NCI-H2029 treated with DMSO at 0.1 percent for 48 hours (cell line): Measurements from ENCODE around the gene MED13L.

Experiments used
- DNase-seq: peaks from one replicate; lab custom pipeline; 2025; lab: John Stamatoyannopoulos, UW

The MED13L gene

DNA sequence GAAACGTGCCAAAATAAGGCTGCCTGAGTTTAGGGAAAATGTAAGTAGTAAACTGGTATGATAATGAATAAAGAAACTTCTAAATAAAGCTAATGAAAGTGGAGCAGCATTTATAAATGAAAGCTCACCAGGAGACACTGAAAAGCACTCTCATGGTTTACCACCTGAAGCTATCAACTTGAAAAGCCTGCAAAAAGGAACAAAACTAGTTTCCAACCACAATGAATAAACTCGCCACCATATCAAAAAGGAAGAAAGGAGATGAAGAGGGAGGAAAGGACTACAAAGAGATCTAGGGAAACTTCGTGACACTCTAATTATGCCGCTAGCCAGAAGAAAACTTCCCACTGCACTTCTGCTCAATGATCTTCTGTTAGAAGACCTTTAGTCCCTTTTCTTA lies 66.7 kb downstream of the MED13L start:
- no peak for DNase-seq

- DNase-seq: no peak
These were observed 67.4 kb downstream of the MED13L start for GRCh38 chr12:116210131-116210530.

- DNase-seq: no peak
These were observed 68.0 kb downstream of the MED13L start for GRCh38 chr12:116209503-116209902.

DNA sequence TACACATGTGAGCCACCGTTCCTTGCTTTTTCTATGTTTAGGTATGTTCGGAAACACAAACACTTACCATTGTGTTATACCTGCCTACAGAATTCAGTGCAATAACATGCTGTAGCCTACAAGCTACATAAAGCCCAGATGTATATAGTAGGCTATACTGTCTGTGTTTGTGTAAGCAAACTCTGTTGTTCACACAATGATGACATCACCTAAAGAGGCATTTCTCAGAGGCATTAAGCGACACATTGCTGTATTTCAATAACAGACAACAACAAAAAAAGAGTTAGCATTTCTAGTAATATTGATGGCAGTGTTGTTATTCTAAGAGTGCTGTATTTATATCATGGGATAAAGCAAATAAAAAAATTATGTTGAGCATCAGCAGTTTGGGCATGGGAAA lies 70.2 kb downstream of the MED13L start:
- no peak for DNase-seq

GRCh38 chr12:116206828-116207227 lies 70.7 kb downstream of the MED13L start:
- no peak for DNase-seq

DNA sequence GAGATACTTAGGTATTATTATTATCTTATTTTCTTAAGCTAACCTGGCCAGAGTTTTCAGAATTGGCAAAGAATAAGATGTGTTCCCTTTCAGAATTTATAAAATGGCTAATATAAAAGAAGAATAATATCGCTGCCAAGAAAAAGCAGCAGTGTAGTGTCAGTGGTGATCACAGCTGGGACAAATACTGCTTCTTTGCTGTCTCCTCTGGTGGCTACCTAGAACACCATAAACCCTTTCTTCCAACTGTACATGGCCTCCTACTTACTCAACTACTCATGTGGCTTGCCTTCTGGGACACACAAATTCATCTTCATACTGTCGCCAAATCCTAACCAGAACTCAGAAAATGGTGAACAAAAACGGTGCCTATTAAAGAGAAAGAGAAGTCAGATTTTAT lies 72.7 kb downstream of the MED13L start:
- DNase-seq: no peak

DNA sequence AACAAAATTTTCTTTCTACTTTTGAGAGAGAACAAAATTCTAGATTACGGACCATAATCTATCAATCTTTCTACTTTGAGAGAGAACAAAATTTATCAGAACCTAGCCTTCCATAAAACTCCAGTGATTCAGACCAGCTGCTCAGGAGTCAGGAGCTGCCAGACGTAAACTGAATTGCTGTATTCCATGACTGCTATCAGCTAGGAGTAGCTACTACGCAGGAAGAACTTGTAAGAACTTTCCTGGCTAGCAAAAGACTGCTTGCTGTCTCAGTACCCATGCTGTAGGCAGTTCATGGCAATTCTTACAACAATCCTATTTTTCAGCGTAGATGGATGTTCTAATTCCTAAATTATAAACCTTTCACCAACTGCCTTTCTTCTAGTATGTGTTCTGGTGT lies 73.3 kb downstream of the MED13L start:
- DNase-seq: no peak

DNA sequence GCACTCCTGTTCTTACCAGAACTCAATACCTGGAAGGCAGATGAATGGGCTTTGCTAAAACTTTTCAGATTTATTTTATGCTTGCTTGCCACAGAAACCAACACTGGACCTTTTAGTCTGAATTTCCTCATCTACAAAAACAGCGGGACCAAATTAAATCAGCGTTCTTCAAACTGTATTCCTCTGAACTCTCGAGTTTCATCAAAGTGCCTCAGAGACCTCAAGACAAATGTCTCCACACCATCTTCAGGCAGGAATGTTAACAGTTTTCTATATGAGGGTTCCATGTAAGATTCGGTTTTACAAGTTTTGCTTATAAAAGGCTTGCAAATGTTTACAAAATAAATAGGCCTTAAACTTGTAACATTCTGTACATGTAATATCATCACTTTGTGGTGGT lies 74.6 kb downstream of the MED13L start:
- no peak for DNase-seq

GRCh38 chr12:116202433-116202832 lies 75.1 kb downstream of the MED13L start:
- no peak for DNase-seq

DNA sequence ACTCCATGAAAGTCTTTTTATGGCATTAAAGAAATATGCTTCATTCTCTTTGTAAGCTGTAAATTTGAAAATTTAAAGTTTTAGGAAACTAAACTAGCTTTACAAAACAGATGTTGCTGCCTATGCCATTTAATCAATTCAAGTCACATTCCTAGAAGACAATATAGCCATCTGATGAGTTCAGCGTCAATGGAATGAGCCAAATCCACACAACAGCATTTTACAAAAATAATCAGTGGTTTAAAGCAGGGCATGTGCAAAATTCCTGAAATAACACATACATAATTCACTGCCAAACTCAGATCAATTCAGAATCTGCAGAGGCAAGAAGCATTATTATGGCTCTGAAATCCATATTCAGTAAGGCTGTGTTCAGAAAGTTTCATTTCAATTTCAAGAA lies 75.6 kb downstream of the MED13L start:
- no peak for DNase-seq

- DNase-seq: no peak
These were observed 76.1 kb downstream of the MED13L start for GRCh38 chr12:116201359-116201758.

DNA sequence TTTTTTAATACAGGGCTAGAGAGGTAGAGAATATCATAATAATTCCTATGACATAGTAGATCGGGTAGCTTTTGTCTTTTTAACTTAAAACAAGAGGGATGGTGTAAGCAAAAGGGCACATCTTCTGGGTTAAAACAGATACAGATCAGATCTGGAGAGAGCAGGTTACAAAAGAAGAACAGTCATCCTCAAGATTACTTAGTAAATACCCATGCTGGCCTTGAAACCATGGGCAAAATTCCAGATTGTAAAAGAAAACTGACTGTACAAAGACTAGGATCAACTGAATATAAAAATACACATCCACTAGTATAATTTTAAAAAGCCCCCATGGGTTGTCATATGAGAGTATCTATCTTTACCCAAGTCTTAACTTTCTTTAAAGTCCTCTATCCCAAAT lies 76.7 kb downstream of the MED13L start:
- no peak for DNase-seq

DNA sequence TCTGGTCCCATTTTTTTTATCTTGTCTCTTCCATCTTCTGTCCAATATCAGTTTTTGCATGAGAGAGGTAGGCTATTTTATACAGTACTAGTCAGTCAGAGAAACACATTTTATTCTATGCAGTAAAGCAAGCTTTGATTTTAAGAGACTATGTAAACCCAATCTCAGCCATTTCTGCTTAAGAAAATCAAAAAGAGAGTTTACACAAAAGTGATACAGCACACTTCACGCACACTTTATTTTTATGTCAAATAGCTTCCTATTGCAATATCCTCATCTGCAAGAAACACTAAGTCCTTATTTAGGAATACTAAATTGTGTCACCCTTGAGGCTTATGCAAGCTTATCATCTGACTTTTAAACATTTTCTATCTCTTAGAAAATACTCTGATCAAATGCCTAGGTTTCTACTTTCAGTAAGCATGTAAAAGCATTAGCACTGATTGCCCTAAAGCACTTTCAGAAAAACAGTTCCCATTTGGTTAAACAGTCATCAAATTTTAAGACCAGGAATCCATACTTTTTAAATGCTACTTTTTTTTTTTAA lies 78.3 kb downstream of the MED13L start:
- no peak for DNase-seq

- DNase-seq: no peak
These were observed 80.5 kb downstream of the MED13L start for GRCh38 chr12:116196752-116197718.

DNA sequence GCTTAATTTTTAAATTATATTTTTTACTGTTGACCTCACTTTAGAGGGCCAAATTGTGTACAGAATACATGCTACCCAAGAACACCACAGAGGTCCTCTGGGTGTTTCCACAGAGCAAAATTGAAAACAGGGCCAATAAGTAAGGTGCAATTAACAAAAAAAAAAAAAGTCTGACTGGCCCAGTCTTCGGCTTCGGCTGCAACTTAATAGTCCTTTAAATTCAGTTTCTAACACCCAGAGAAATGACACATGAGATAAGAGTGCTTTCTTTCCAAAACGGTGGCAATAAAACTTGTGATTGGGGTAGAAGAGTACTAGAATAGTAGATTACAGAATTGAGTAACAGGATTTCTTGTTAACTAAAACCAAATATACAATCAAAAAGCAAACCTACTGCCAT lies 81.3 kb downstream of the MED13L start:
- DNase-seq: no peak

DNA sequence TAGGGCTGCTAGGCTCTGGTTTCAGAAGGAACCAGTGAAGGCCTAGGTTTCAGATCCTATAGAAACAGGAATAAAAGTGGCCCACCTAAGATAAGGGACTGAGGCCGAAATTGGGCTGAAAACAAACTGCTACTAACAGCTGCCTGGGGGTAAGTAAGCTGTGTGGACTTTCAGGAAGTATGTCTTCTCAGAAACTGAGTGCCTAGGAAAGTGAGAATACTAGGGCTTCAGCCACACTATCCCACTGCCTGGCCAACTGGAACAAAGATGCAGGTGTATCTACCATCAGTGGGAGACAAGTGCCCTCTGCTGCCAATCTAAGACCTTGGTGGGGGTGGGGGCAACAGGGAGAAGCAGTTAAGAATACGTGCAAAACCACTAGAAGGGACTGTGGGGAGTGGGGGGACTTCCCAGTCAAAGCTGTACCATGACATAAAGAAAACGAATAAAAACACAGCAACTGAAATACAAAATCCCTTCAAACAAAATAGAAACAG lies 82.5 kb downstream of the MED13L start:
- no peak for DNase-seq

- DNase-seq: no peak
These were observed 87.8 kb downstream of the MED13L start for GRCh38 chr12:116189692-116190091.

DNA sequence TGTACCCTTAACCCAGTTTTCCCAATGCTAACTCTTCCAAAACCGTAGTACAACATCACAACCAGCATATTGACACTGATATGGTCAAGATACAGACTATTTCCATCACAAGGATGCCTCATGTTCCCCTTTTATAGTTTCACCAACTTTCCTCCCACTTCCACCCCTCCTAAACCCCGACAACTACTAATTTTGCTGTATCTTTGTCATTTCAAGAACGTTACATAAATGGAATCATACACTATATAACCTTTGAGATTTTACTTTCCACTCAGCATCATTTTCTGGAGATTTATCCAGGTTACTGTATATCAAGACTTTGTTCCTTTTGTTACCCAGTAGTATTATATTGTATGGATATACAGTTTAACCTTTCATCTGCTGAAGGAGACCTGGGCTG lies 88.9 kb downstream of the MED13L start:
- no peak for DNase-seq

- DNase-seq: no peak
These were observed 90.4 kb downstream of the MED13L start for GRCh38 chr12:116187151-116187511.

GRCh38 chr12:116186482-116187150 lies 90.9 kb downstream of the MED13L start:
- no peak for DNase-seq

DNA sequence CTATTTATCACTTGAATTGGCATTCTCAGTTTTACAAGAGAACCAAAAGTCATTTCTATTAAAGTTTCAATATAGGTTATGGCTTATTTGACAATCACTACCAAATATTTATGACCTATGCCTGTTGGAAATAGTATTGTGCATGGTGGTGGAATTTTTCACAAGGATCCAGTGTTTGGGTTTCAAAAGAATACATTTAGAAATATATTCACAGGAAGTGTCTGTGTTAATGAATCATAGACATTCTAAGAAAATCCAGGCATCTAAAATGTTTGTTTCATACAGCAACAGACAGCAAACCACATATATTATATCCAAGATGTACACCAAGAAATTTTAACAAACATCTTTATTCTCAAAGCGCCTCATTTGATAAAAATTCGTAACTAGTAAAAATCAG lies 92.7 kb downstream of the MED13L start:
- no peak for DNase-seq

- no peak for DNase-seq
These were observed 93.8 kb downstream of the MED13L start for GRCh38 chr12:116183741-116184141.
